ENCODE results near the gene BUB1.

BUB1 gene

DNA sequence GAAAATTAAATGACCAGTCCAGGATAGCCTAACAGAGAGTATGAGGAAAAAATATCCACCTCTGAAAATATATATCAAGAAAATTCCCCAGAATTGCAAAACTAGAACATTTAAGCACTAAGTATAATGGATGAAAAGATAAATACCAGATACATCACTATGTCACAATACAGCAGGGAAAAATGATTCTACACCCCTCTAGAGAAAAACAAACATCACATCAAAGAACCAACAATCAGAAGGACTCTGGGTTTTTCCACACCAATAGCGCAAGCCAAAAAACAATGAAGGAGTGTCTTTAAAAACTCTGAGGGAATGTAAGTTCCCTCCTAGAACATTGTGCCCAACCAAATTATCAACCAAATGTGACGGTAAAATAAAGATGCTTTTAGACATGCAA, 13.7 kb downstream of the BUB1 start:
- no peak for TF ChIP-seq LEF1 (IDR thresholded peaks at IDR 0.05; ENCODE audit: borderline replicate concordance)
- TF ChIP-seq TARDBP (IDR thresholded peaks at IDR 0.05), result no peak
- TF ChIP-seq L3MBTL2 (conservative IDR thresholded peaks at IDR 0.05), result no peak
- TF ChIP-seq BHLHE40 (IDR thresholded peaks at IDR 0.05; ENCODE audit: borderline replicate concordance), result no peak
- TF ChIP-seq ELF4 (IDR thresholded peaks at IDR 0.05), result no peak
- no peak for TF ChIP-seq HDGF (IDR thresholded peaks at IDR 0.05; ENCODE audit: borderline replicate concordance)
- no peak for TF ChIP-seq ZNF384 (IDR thresholded peaks at IDR 0.05)
- no peak for TF ChIP-seq CTBP1 (IDR thresholded peaks at IDR 0.05; ENCODE audit: borderline replicate concordance)
- DNase-seq (ENCODE audit: extremely low spot score), result no peak
- CTCF ChIA-PET, result interaction anchor here (0.7 kb wide), 1 partner anchor 23 kb away, joined by 3 read pairs; no protein-coding TSS in a partner anchor
- POLR2A ChIA-PET, result interaction anchor here (1.1 kb wide), 1 partner anchor 14 kb away, joined by 3 read pairs; the partner anchor contains the start of gene BUB1

DNA sequence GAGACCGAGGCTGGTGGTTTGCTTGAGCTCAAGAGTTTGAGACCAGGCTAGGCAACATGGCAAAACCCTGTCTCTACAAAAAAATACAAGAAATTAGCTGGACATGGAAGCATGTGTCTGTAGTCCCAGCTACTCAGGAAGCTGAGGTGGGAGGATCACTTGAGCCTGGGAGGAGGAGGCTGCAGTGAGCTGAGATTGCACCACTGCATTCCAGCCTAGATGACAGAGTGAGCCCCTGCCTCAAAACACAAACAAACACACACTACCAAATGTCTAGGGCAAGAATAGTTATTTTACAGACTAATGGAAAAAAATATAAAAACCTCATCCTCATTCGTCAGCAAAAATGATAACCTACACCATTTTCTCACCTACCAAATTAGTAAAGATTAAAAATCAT, 15.3 kb downstream of the BUB1 start:
- POLR2A ChIA-PET, result no interaction called here
- CTCF ChIA-PET, result interaction anchor here (0.9 kb wide), 1 partner anchor 56 kb away, joined by 3 read pairs; no protein-coding TSS in a partner anchor
- DNase-seq (ENCODE audit: extremely low spot score), result no peak
- TF ChIP-seq L3MBTL2 (conservative IDR thresholded peaks at IDR 0.05), result no peak
- TF ChIP-seq NFRKB (IDR thresholded peaks at IDR 0.05), result no peak
- TF ChIP-seq ZNF384 (IDR thresholded peaks at IDR 0.05), result no peak
- no peak for TF ChIP-seq BHLHE40 (IDR thresholded peaks at IDR 0.05; ENCODE audit: borderline replicate concordance)
- TF ChIP-seq FOXM1 (IDR thresholded peaks at IDR 0.05; ENCODE audit: borderline replicate concordance), result no peak
- TF ChIP-seq SP1 (IDR thresholded peaks at IDR 0.05), result no peak
- no peak for TF ChIP-seq LEF1 (IDR thresholded peaks at IDR 0.05; ENCODE audit: borderline replicate concordance)
- no peak for TF ChIP-seq SUZ12 (IDR thresholded peaks at IDR 0.05)
- TF ChIP-seq FOXK2 (IDR thresholded peaks at IDR 0.05), result no peak
- TF ChIP-seq, protein P1, sequence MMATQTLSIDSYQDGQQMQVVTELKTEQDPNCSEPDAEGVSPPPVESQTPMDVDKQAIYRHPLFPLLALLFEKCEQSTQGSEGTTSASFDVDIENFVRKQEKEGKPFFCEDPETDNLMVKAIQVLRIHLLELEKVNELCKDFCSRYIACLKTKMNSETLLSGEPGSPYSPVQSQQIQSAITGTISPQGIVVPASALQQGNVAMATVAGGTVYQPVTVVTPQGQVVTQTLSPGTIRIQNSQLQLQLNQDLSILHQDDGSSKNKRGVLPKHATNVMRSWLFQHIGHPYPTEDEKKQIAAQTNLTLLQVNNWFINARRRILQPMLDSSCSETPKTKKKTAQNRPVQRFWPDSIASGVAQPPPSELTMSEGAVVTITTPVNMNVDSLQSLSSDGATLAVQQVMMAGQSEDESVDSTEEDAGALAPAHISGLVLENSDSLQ (IDR thresholded peaks at IDR 0.05), result no peak
- TF ChIP-seq FOXA1 (IDR thresholded peaks at IDR 0.05), result no peak
- TF ChIP-seq HDGF (IDR thresholded peaks at IDR 0.05; ENCODE audit: borderline replicate concordance), result no peak
- no peak for TF ChIP-seq ELF4 (IDR thresholded peaks at IDR 0.05)

DNA sequence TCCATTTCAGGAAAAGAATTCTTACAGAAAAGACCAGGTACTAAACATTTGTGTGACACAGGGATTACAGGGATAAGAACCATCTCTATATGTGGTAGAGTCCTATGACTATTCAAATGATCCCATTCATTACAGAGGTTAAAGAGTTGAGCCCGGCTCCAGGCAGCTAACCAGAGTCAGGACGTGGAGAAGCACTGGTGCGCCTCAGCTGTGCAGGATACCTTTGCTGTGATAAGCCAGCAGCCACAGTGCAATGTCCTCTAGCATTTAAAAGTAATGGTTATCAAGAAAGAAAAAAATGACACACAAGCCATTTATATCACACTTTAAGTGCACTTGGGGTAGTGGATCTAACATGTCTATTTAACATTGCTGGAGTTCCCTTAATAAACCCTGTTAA, 17.3 kb downstream of the BUB1 start:
- no peak for DNase-seq (ENCODE audit: extremely low spot score)
- POLR2A ChIA-PET, result no interaction called here
- CTCF ChIA-PET, result no interaction called here
- no peak for TF ChIP-seq ZNF384 (IDR thresholded peaks at IDR 0.05)
- TF ChIP-seq BHLHE40 (IDR thresholded peaks at IDR 0.05; ENCODE audit: borderline replicate concordance), result no peak
- no peak for TF ChIP-seq L3MBTL2 (conservative IDR thresholded peaks at IDR 0.05)
- TF ChIP-seq SUZ12 (IDR thresholded peaks at IDR 0.05), result no peak
- no peak for TF ChIP-seq FOXA1 (IDR thresholded peaks at IDR 0.05)
- no peak for TF ChIP-seq ARNT (IDR thresholded peaks at IDR 0.05)
- TF ChIP-seq HDGF (IDR thresholded peaks at IDR 0.05; ENCODE audit: borderline replicate concordance), result no peak
- TF ChIP-seq CTBP1 (IDR thresholded peaks at IDR 0.05; ENCODE audit: borderline replicate concordance), result no peak
- no peak for TF ChIP-seq LEF1 (IDR thresholded peaks at IDR 0.05; ENCODE audit: borderline replicate concordance)
- no peak for TF ChIP-seq NFRKB (IDR thresholded peaks at IDR 0.05)
- TF ChIP-seq, protein P1 (IDR thresholded peaks at IDR 0.05), result no peak
- TF ChIP-seq SP1 (IDR thresholded peaks at IDR 0.05), result no peak

DNA sequence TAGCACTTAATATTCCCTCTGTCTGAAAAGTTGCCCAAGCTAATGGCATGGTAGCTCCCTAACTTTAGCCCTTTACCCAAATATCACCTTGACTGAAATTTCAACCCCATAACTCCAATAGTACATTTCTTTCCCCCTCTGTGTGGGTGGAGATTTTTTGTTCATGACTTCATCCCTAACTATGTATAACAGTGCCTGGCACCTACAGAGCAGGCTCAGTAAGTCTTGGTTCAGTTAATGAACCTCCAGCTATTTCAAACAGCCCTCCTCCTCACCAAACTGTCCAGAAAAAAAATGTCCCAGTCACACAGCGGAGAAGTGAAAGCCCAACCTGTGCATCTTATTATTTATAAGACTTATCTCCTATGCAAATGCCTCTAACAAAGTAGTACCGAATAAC, 18.6 kb downstream of the BUB1 start:
- TF ChIP-seq, protein P1 (IDR thresholded peaks at IDR 0.05), result no peak
- TF ChIP-seq FOXK2 (IDR thresholded peaks at IDR 0.05) (no peak), FOXA1 (IDR thresholded peaks at IDR 0.05) (no peak), LEF1 (IDR thresholded peaks at IDR 0.05; ENCODE audit: borderline replicate concordance) (no peak), ELF4 (IDR thresholded peaks at IDR 0.05) (no peak), SUZ12 (IDR thresholded peaks at IDR 0.05) (no peak), ARNT (IDR thresholded peaks at IDR 0.05) (no peak), SP1 (IDR thresholded peaks at IDR 0.05) (no peak), CTBP1 (IDR thresholded peaks at IDR 0.05; ENCODE audit: borderline replicate concordance) (no peak), L3MBTL2 (conservative IDR thresholded peaks at IDR 0.05) (no peak), HDGF (IDR thresholded peaks at IDR 0.05; ENCODE audit: borderline replicate concordance) (no peak), BHLHE40 (IDR thresholded peaks at IDR 0.05; ENCODE audit: borderline replicate concordance) (no peak), ZNF384 (IDR thresholded peaks at IDR 0.05) (no peak)
- DNase-seq (ENCODE audit: extremely low spot score), result no peak
- ChIA-PET CTCF (no interaction called here), POLR2A (no interaction called here)

DNA sequence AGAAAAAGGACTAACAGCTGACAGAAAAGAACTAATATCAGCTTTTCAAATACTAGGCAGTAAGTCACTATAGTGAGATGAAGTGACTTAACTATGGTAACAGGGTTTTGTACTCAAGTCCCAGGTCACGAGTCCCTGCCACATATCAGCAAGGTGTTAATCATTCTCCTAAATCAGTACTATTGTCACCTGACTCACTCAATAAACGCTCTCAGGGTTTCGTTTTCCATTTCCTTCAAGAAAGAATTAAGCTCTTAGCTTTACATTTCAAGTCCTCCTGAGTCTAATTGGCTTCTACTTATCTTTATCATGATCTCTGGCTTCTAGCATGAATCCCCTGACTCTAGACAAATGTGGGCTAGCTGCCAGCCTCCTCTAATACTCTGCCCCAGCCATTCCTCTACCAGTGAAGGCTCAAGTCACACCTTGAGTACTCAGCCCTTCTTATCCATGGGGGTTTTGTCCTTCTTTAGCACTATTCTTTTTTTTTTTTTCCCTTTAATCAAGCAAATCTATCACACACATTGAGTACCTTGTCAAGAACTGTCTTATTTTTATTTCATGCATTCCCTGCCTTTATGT, 20.0 kb downstream of the BUB1 start:
- ChIA-PET CTCF (no interaction called here), POLR2A (no interaction called here)
- DNase-seq (ENCODE audit: extremely low spot score), result no peak
- no peak for TF ChIP-seq ZNF384 (IDR thresholded peaks at IDR 0.05)

DNA sequence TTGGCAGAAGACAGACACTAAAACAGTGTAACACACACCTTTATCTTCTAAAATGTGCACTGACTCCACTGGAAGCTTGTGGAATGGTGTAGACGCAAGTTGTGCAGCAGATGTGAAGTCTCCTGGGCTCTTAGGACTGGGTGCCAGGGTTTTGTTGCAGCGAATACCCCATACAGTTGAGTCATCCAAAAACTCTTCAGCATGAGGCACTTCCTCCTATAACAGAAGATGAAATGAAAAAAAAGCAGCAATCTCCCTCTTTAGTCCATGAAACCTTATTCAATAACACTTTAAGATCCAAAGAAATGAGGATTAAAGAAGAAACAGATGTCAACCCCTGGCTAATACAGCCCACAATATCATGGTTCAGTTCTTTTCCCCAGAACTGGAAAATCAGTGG, 22.2 kb downstream of the BUB1 start:
- POLR2A ChIA-PET, result no interaction called here
- DNase-seq (ENCODE audit: extremely low spot score), result no peak
- TF ChIP-seq ELF4 (IDR thresholded peaks at IDR 0.05) (no peak), LEF1 (IDR thresholded peaks at IDR 0.05; ENCODE audit: borderline replicate concordance) (no peak), BHLHE40 (IDR thresholded peaks at IDR 0.05; ENCODE audit: borderline replicate concordance) (no peak), ZNF384 (IDR thresholded peaks at IDR 0.05) (no peak), FOXM1 (IDR thresholded peaks at IDR 0.05; ENCODE audit: borderline replicate concordance) (no peak), HDGF (IDR thresholded peaks at IDR 0.05; ENCODE audit: borderline replicate concordance) (no peak), FOXK2 (IDR thresholded peaks at IDR 0.05) (no peak), SUZ12 (IDR thresholded peaks at IDR 0.05) (no peak), NFRKB (IDR thresholded peaks at IDR 0.05) (no peak), TARDBP (IDR thresholded peaks at IDR 0.05) (no peak), SP1 (IDR thresholded peaks at IDR 0.05) (no peak), CTBP1 (IDR thresholded peaks at IDR 0.05; ENCODE audit: borderline replicate concordance) (no peak), ARNT (IDR thresholded peaks at IDR 0.05) (no peak), FOXA1 (IDR thresholded peaks at IDR 0.05) (no peak), L3MBTL2 (conservative IDR thresholded peaks at IDR 0.05) (no peak)
- TF ChIP-seq, protein P1 (IDR thresholded peaks at IDR 0.05), result no peak
- CTCF ChIA-PET, result no interaction called here
